HG03135 (cell line): ENCODE measurements around the gene TTC14.
A peak's percentile ranks its signal among the peaks of the same experiment; 100 is the strongest.
"Not testable (repeated sequence)": the region's sequence is repeated elsewhere in the genome, so short reads cannot be mapped to it uniquely, and the experiment has no call there.

Experiments
- ATAC-seq: cut with Tn5 transposase; IDR thresholded peaks from one replicate; pipeline ENCODE4 v1.9.1; 2021; ENCODE audit warnings: mild to moderate bottlenecking, moderate library complexity; ENCODE audit not compliant: unreplicated experiment

TTC14 gene, protein sequence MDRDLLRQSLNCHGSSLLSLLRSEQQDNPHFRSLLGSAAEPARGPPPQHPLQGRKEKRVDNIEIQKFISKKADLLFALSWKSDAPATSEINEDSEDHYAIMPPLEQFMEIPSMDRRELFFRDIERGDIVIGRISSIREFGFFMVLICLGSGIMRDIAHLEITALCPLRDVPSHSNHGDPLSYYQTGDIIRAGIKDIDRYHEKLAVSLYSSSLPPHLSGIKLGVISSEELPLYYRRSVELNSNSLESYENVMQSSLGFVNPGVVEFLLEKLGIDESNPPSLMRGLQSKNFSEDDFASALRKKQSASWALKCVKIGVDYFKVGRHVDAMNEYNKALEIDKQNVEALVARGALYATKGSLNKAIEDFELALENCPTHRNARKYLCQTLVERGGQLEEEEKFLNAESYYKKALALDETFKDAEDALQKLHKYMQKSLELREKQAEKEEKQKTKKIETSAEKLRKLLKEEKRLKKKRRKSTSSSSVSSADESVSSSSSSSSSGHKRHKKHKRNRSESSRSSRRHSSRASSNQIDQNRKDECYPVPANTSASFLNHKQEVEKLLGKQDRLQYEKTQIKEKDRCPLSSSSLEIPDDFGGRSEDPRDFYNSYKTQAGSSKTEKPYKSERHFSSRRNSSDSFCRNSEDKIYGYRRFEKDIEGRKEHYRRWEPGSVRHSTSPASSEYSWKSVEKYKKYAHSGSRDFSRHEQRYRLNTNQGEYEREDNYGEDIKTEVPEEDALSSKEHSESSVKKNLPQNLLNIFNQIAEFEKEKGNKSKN

DNA sequence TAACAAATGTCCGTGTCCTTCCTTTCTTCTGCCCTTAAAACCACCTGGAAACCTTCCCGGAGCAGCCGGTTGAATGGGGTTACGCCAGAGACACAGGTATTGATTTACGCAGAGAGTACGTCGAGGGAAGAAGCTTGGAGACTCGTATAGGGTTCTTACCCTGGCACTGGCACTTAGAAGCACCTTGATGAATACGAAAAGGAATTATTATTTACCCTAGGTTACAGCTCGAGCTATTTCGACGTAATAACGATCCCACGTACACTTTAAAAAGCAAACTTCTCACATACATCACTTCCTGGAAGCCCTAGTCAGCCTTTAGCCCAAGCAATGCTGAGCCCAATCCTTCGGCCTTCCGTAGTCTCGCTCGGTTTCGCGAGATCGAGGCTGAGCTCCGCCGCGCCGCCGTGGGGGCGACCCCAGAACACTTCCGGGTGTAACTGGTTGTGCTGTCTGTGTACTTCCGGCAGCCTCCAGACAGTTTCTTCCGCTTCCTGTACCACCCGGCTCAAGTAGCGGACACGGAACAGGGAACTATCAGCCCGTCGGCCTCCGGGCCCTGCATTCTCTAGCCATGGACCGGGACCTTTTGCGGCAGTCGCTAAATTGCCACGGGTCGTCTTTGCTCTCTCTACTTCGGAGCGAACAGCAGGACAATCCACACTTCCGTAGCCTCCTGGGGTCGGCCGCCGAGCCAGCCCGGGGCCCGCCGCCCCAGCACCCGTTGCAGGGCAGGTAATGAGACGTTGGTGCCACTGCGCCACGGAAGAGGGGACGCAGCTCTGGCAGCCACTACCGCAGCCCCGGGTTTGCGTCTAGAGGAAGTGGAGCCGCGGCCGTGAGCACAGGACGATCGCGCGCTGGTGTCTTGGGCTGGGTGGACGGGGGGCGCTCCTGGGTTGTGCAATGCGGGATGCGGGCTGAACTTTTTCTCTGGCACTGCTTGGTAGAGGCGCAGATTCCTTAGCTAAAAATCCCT, at the start of gene TTC14:
TSS of gene TTC14 (plus strand) at position 476 of the 979 bp plus-strand sequence. CDS start at position 575, 99 bp downstream.
- peak; percentile 97 for ATAC-seq

DNA sequence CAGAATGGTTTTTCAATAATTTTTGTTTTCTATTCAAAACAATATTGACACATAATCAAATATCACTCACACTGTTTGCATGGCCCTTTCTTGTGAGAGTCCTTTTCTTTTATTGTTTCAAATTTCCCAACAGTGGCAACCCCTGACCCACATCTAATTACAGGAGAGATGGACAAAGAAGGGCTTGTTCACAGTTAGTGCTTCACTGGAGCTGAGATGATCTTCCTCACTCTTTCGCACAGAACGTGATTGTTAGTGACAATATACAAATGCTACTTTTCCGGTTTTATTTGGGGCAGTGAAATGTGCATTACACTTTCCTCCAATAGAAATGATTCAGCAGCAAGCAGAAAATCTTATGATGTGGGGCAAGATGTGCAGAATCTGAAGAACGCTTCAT, 38.6 kb upstream of the TTC14 start:
- ATAC-seq: no peak

DNA sequence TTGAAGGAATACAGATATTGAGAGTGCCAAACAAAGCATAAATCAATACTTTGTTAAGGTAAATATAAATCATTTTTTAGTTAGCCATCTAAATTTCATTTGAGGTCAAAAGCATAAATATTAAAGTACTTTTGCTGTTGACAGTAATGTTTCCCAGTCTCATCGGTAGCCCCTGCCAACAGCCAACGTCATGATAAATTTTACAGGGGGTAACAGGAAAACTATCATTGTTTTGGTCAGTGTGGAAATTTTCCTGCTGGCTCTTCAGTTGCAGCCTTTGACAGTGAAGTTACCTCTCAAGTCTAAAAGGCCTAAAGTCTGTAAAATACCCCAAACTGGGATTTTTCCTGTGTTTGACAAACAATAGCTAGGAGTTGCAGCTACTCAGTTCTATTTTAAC, 37.3 kb upstream of the TTC14 start:
- ATAC-seq: no peak

DNA sequence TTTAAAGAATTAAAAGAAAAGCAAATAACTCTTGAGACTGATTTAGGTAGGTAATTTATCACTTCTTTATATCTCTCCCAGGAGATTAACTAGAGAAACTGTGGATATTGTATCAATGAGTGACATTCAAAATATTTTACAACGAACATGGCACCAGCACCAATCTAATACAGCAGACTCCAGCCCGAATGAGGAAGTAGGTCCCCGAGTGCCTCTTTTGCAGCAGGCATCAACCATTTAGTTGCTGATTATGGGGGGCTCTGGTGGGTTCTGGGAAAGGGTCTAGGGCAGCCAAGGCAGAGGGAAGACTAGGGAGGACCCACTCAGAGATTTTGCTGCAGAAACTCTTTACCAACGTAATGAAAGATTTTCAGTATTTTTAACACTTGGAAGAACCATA, 31.7 kb upstream of the TTC14 start:
- no peak for ATAC-seq

DNA sequence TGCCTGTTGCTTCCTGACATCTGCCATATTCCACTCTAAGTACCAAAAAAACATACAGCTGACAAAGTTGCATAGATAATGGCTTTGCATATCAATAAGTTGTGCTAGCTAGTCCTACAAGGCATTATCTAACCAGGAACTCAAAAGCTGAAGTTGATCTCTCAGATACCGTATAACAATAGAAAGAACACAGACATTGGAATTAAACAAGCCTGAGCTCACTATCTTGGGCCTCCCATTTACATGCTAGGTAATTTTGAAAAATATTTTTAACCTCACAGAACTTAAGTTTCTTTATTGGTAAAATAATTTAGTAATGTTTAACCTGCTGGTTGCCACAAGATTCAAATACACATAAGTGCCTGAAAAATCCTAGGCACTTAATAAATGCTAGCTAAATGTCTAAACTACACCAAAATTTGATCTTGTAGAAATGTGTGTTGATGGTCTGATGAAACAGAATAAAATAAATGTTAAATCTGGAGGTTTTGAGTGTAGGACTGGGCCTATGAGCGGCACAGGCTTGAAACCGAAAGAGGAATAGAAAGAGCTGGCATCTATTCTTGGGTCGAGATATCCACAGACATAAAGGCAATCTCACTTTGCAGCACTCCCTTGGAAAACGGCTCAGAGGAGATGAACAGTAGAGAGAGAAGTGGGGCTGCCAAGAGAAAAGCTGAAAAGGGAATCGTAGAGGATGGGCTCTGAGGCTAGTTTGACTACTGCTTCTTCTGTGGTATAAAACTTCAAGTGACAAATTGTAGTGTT, 29.9 kb upstream of the TTC14 start:
- no peak for ATAC-seq

DNA sequence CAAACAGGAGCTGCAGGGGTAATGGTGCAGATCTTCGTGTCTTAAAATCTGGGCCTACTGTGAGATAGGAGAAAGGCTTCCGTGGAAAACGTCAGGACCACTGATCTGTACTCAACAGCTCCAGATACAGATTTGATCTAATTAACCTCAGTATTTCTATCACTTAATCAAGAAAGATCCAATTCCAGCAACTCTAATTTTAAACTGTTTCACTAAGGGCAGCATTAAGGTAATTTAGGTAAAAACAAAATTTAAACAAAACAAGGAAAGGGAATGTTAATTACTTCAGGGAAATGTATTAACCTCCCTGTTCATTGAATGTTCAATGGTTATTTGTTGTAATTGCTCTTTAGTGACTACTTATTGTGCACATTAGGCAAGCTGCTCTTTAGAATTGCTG, 26.4 kb upstream of the TTC14 start:
- no peak for ATAC-seq

DNA sequence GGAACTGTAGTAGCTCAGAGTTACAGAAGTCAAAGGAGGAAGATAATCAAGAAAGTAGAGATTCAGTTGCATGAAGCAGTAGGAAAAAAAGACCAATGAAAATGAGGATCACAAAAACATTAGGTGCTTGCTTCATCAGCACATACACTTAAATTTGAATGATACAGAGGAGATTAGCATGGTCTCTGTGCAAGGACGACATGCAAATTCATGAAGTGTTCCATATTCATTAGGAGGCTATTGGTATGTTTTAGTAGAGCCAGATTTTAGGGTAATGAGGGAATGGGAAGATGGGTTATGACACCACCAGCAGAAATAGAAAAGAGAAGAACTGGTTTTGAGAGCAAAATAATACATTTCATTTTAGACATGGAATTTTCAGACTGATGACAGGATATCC, 21.0 kb upstream of the TTC14 start:
- no peak for ATAC-seq

DNA sequence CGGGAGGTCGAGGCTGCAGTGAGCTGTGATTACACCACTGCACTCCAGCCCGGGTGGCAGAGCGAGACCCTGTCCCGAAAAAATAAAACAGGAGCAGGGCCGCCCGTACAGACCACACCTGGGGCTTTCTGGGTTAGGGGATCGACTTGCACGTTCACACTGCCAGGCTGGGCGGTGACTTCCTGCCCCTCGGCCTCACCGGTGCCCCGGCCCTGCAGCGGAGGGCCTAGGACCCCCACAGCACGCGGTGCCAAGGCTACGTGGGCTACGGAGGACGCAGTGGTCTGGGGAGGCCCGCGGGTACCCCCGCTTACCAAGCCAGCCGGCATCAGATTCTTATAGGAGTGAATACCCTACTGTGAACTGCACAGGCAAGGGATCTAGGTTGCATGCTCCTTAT, 11.6 kb upstream of the TTC14 start:
- ATAC-seq: no peak

DNA sequence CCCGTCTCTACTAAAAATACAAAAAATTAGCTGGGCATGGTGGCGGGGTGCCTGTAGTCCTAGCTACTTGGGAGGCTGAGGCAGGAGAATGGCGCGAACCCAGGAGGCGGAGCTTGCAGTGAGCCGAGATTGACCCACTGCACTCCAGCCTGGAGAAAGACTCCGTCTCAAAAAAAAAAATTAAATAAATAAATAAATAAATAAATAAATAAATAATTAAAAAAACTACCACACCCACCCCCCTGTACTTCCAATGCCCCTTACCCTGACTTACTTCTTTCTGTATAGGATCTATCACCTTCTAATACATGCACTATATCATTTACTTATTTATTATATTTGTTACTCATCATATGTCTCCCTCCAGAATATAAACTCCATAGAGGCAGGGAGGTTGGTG, 8.3 kb upstream of the TTC14 start:
- not testable (repeated sequence) for ATAC-seq

DNA sequence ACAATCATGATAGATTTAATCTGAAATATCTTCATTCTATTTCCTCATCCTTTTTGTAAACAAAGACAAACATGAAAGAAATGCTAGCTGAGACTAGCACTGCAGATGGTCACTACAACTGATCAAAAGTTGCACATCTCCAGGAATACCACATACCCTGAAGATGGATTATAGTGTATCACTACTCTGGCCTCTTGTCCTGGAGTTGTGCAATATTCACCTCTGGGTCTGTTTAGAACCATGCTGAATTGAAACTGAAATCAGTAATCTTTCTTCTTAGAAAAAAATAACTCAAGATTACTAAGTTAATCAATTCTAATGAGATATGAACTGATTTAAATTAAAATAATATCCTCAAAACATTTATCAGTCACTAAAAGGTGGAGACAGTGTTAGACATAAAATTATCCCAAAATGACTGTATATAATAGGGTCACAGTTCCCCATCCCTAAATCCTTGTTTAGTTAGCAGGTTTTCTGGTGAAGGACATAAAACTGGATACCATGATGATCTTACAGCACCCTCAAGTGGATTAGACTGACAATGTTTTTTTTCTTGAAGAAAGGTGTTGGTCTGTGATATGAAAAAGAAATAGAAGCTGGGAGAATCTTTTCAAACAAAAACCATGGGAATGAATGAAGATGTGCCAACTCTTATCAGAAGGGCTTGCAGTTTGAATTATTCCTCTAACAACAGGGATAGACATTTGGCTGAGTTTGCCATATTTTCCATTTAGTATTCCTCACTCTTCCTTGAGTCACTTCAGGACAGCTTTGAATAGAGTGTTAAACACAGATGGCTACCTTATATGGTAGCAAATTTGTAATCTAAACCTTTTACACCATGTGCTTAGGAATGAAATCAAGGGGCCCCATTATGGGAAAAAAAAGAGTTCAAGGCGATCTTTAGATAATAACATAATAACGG, 7.1 kb upstream of the TTC14 start:
- ATAC-seq: no peak

DNA sequence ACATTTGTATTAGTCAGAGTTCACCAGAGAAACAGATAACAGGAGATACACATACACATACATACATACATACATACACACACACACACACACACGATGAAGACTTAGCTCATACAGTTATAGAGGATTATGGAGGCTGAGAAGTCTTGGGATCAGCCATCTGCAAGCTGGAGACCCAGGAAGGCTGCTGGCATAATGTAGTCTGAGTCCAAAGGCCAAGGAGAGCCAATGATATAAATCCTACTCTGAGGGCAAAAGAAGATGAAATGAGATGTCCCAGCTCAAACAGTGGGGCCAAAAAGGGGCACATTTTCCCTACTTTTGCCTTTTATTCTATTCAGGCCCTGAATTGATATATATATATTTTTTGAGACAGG, 6.4 kb upstream of the TTC14 start:
- ATAC-seq: no peak

DNA sequence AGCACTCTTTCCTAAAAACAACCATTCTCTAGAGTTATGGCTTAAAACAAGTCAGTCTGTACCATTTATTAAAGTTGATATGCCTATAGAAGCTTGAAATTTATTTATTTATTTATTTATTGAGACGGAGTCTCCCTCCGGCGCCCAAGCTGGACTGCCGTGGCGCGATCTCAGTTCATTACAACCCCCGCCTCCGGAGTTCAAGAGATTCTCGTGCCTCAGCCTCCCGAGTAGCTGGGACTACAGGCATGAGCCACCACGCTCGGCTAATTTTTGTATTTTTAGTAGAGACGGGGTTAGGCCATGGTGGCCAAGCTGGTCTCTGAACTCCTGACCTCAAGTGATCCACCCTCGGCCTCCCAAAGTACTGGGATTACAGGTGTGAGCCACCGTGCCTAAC, 1.5 kb upstream of the TTC14 start:
- ATAC-seq: no peak

DNA sequence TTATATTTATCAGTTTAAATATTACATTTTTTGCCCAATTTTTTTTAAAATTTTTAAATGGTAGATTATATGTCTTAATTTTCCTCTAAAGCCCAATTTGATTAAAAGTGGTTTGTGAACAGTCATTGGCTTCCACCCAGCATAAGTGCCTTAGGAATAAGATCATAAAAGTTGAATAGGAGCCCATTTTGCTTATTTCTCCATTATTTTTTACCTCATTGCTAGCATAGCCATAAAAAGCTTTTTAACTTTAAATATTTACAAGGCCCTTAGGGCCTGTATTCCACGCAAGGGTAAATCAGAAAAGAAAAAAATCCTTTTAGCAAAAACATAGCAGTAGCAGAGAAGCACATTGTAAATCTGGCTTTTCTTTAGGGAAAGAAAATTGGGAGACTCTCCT, 9.0 kb downstream of the TTC14 start:
- no peak for ATAC-seq

DNA sequence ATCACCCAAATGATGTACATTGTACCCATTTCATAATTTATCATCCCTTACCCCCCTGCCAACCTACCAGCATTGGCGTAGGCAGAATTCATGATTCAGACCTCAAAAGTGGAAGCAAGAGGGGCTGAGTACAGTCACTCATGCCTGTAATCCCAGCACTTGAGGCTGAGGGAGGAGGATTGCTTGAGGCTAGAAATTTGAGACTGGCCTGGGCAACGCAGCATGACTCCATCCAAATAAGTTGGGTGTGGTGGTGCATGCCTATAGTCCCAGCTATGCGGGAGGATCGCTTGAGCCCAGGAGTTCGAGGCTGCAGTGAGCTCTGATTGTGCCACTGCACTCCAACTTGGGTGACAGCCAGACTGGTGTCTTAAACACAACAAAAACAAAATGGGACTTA, 10.4 kb downstream of the TTC14 start:
- no peak for ATAC-seq

DNA sequence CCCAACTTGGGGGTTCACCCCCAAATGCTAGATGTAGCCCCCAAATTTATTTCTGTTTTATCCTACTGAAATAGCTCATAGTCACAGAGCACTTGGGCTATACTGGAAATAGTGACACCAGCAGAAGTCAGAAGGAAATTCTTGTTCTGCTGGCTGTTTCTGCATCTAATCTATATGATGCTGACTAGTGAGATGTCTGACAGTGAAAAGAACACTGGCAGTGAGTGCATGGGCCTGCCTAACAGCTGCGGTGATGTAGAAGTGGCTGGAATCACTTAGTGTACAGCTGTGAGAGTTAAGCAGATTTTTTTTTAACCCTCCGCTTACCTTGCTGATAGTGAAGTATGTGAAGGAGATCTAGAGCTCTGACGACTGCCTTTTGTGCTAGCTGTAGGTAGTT, 14.0 kb downstream of the TTC14 start:
- no peak for ATAC-seq

DNA sequence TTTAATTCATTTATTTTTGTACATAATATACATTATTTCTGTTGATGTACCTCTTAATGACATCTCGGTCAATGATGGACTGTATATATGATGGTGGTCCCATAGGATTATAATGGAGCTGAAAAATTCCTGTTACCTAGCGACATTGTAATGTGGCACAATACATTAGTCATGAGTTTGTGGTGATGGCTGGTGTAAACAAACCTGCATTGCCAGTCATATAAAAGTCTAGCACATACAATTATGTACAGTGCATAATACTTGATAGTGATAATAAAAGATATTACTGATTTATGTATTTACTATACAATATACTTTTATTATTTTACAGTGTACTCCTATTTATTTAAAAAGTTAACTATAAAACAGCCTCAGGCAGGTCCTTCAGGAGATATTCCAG, 15.1 kb downstream of the TTC14 start:
- ATAC-seq: no peak

DNA sequence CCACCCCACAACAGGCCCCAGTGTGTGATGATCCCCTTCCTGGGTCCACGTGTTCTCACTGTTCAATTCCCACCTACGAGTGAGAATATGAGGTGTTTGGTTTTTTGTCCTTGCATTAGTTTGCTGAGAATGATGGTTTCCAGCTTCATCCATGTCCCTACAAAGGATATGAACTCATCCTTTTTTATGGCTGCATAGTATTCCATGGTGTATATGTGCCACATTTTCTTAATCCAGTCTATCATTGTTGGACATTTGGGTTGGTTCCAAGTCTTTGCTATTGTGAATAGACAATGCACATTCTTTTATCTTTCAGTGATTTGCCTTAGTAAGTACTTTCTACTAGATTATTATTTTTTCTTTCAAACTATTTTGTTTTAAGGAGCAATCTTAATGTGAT, 16.6 kb downstream of the TTC14 start:
- not testable (repeated sequence) for ATAC-seq

DNA sequence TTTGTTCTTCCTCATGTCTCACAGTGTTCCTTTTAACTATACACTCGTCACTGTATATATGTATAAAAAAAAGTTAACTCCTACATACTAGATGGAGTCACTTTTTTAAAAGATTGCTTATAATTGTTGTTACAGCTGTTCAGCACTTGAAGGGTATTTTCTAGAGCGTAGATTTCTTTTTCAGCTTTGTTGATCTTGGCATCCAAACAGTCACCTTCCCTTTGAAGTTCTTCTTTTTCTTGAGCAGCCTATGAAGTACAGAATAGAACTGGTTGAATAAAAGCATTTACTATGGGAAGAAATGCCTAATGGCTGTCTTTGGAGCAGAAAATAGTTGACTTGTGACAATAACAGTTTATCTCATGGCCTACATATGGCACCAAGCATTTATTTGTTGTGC, 17.8 kb downstream of the TTC14 start:
- no peak for ATAC-seq

DNA sequence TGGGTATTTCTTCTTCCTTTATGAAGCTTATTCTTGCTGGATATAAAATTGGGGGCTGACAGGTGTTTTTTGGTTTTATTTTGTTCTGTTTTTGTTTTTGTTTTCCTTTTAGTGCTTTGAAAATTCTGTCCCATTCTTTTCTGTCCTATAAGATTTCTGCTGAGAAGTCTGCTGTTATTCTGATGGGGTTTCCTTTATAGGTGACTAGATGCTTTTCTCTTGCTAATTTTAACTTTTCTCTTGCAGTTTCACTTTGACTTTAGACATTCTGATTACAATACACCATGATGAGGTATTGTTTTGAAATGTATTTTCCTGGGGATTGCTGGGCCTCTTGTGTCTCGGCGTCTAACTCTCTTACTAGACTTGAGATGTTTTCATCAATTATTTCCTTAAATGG, 22.8 kb downstream of the TTC14 start:
- ATAC-seq: peak; percentile 47
